Endothelial cell of umbilical vein (primary cell): ENCODE results near the gene CD44. TPM values are rescaled to one million over a fixed set of nuclear protein-coding genes. Genes with fewer than 3 reads are reported as not detected.

Source experiments
- BruUV-seq: library from RNA; stranded (reverse); fragments of 400-500 nt; replicated peaks from 2 replicates; lab custom pipeline; 2021; lab: Mats Ljungman, UMichigan
- CTCF ChIA-PET: fragments of 300-600, 350-600 bp; sonication (Branson Sonifier 250); formaldehyde crosslinking; loops from one replicate; lab custom pipeline; 2021; ENCODE audit warnings: antibody characterized with exemption, inconsistent platforms; lab: Charles Lee
- POLR2A ChIA-PET: fragments of 300-600, 350-600 bp; sonication (Branson Sonifier 250); formaldehyde crosslinking; loops from one replicate; lab custom pipeline; 2021; ENCODE audit warnings: antibody characterized with exemption, inconsistent platforms; lab: Charles Lee
- DNase-seq: peaks from one replicate; pipeline ENCODE4 v3.0.0-alpha.2; 2011; ENCODE audit warnings: low read depth, low spot score
- FAIRE-seq: peaks from 2 replicates; lab custom pipeline; 2011; peaks lifted over from hg19 to GRCh38; lab: Jason Lieb, UNC
- H2AFZ ChIP-seq: 2 replicates; pipeline ENCODE4 v1.6.0; 2012; ENCODE audit warnings: low read depth, low read length, control low read depth, inconsistent platforms
- H3K27ac ChIP-seq: 2 replicates; pipeline ENCODE4 v1.5.1; 2011; ENCODE audit warnings: low read depth, mild to moderate bottlenecking, control low read depth, low read length, moderate library complexity; ENCODE audit not compliant: insufficient read depth
- H3K27me3 ChIP-seq, 2 experiments: 2 replicates each; pipeline versions ENCODE4 v1.6.0 to v1.6.1; 2011; ENCODE audit warnings: low read length in 2 of 2, mixed read lengths in 1 of 2; ENCODE audit not compliant: control insufficient read depth in 2 of 2, insufficient read depth in 2 of 2
- H3K36me3 ChIP-seq, 2 experiments: 2 replicates in 1 of 2; 3 replicates in 1 of 2; pipeline ENCODE4 v1.5.1; 2011; ENCODE audit warnings: low read length in 2 of 2, mild to moderate bottlenecking in 1 of 2, moderate library complexity in 1 of 2; ENCODE audit not compliant: control insufficient read depth in 2 of 2, insufficient read depth in 2 of 2; ENCODE audit errors: extremely low read depth in 1 of 2
- H3K4me1 ChIP-seq: 3 replicates; pipeline ENCODE4 v1.5.1; 2011; ENCODE audit warnings: mild to moderate bottlenecking, low read length; ENCODE audit not compliant: control insufficient read depth, insufficient read depth; ENCODE audit errors: extremely low read depth
- H3K4me2 ChIP-seq: 2 replicates; pipeline ENCODE4 v1.6.1; 2011; ENCODE audit warnings: low read length, control low read depth, mixed read lengths; ENCODE audit not compliant: insufficient read depth
- H3K4me3 ChIP-seq, 3 experiments: fragments of 200-600 bp in 1 of 3; sonication (generic), shearing (Covaris generic) in 1 of 3; replicated peaks in 1 of 3; 2 replicates each; pipeline ENCODE4 v1.5.1; 2011 to 2016; ENCODE audit warnings: control low read depth in 3 of 3, low read length in 3 of 3, mild to moderate bottlenecking in 2 of 3, inconsistent platforms in 1 of 3, low read depth in 1 of 3, moderate library complexity in 1 of 3; ENCODE audit not compliant: insufficient read depth in 1 of 3
- H3K79me2 ChIP-seq: 2 replicates; pipeline ENCODE4 v1.6.0; 2012; ENCODE audit warnings: low read length, inconsistent platforms; ENCODE audit not compliant: control insufficient read depth, insufficient read depth
- H3K9ac ChIP-seq: replicated peaks from 2 replicates; pipeline ENCODE3; 2011; ENCODE audit warnings: low read length, control low read depth; ENCODE audit not compliant: insufficient read depth; ENCODE audit errors: extremely low read depth
- H3K9me1 ChIP-seq: replicated peaks from 3 replicates; pipeline ENCODE4 v1.6.0; 2011; ENCODE audit warnings: mild to moderate bottlenecking, low read length; ENCODE audit not compliant: control insufficient read depth, insufficient read depth; ENCODE audit errors: extremely low read depth
- H3K9me3 ChIP-seq: replicated peaks from 2 replicates; pipeline ENCODE4 v1.5.1; 2012; ENCODE audit warnings: low read length, inconsistent platforms; ENCODE audit not compliant: control insufficient read depth, insufficient read depth
- H4K20me1 ChIP-seq: replicated peaks from 2 replicates; pipeline ENCODE3; 2011; ENCODE audit warnings: mild to moderate bottlenecking, low read length; ENCODE audit not compliant: control insufficient read depth, insufficient read depth; ENCODE audit errors: extremely low read depth
- EZH2 ChIP-seq: IDR thresholded peaks from 2 replicates; pipeline ENCODE4 v1.6.1; 2012; ENCODE audit warnings: borderline replicate concordance, low read depth, mild to moderate bottlenecking, moderate library complexity, low read length, inconsistent platforms; ENCODE audit not compliant: severe bottlenecking
- FOS ChIP-seq: IDR thresholded peaks from 2 replicates; pipeline ENCODE4 v1.6.1; 2011; ENCODE audit warnings: mild to moderate bottlenecking, low read length, moderate library complexity, borderline replicate concordance; ENCODE audit not compliant: insufficient read depth
- GATA2 ChIP-seq: IDR thresholded peaks from 2 replicates; pipeline ENCODE4 v1.7.0; 2011; ENCODE audit warnings: low read depth, mild to moderate bottlenecking, moderate library complexity, mixed read lengths, low read length; ENCODE audit not compliant: insufficient read length, insufficient read depth
- JUN ChIP-seq: IDR thresholded peaks from 2 replicates; pipeline ENCODE4 v1.6.1; 2011; ENCODE audit warnings: borderline replicate concordance, low read depth; ENCODE audit not compliant: insufficient read length, insufficient read depth
- MYC ChIP-seq: IDR thresholded peaks from one replicate; pipeline ENCODE4 v1.6.1; 2011; ENCODE audit warnings: mild to moderate bottlenecking, low read depth, low read length
- POLR2A ChIP-seq: IDR thresholded peaks from 2 replicates; pipeline ENCODE4 v1.6.1; 2012; ENCODE audit warnings: low read depth, mild to moderate bottlenecking, control low read depth, low read length
- POLR2AphosphoS5 ChIP-seq: IDR thresholded peaks from 2 replicates; pipeline ENCODE4 v1.6.1; 2012; ENCODE audit warnings: low read depth, mild to moderate bottlenecking, control low read depth, low read length, moderate library complexity; ENCODE audit not compliant: insufficient read depth
- dilution Hi-C: fragments of 300-500 bp; cut with MboI; formaldehyde crosslinking; loops from one replicate; pipeline ENCODE4 v1.15.0; 2019; ENCODE audit warnings: low sequenced_read_pairs; ENCODE audit not compliant: extremely low pct_ligation_motif_present
- intact Hi-C: fragments of 100-400 bp; cut with micrococcal nuclease; formaldehyde crosslinking; loops from one replicate; pipeline ENCODE4 v1.10.0; 2022
- polyA plus RNA-seq, 4 experiments: library from polyadenylated mRNA; depleted of rRNA in 3 of 4; stranded (reverse) in 3 of 4; unstranded in 1 of 4; fragments of >200 nt; gene quantifications; 2 replicates each; pipeline versions ENCODE4 v1.2.1 to v1.2.3, GENCODE V29; 2011 to 2012; ENCODE audit warnings: missing spikeins in 1 of 4
- total RNA-seq: library from RNA; stranded (reverse); gene quantifications from 2 replicates; pipeline ENCODE4 v1.2.3, GENCODE V29; 2021
- TF ChIP-seq, protein P1 (sequence below), 2 donors: IDR thresholded peaks; 1 replicate in 1 of 2; 2 replicates in 1 of 2; pipeline ENCODE4 v1.5.1; 2011; ENCODE audit warnings: low read length in 2 of 2, mild to moderate bottlenecking in 2 of 2, moderate library complexity in 2 of 2, control low read depth in 1 of 2, inconsistent platforms in 1 of 2, low read depth in 1 of 2; ENCODE audit not compliant: insufficient read depth in 1 of 2; ENCODE audit errors: extremely low read depth in 1 of 2
- TF ChIP-seq, protein P2 (sequence below): IDR thresholded peaks from 2 replicates; pipeline ENCODE4 v1.6.1; 2011; ENCODE audit not compliant: insufficient read depth, insufficient read length

Gene CD44
- total and polyA plus RNA-seq, 2 donors (not counting 3 experiments of a cell fraction or from before 2014, with no cell fraction given) = 25.5 to 26.3 TPM

GRCh38 chr11:35143297-35144135 is 4.5 kb downstream of the CD44 start:
- intact Hi-C loops = loop anchor here (5.0 kb wide), 1 partner anchor 216 kb away; no protein-coding TSS in a partner anchor
- Histone ChIP-seq H3K4me2 (no peak overlapping the region), H3K36me3 (no peaks in the 10 kb centered on the region)

More at GRCh38 chr11:35143297-35144135, 4.5 kb downstream of the CD44 start:
- H3K9ac ChIP-seq = no peak overlapping the region
- no peak for TF ChIP-seq GATA2
- TF ChIP-seq EZH2 = no peak
- TF ChIP-seq, protein P1, sequence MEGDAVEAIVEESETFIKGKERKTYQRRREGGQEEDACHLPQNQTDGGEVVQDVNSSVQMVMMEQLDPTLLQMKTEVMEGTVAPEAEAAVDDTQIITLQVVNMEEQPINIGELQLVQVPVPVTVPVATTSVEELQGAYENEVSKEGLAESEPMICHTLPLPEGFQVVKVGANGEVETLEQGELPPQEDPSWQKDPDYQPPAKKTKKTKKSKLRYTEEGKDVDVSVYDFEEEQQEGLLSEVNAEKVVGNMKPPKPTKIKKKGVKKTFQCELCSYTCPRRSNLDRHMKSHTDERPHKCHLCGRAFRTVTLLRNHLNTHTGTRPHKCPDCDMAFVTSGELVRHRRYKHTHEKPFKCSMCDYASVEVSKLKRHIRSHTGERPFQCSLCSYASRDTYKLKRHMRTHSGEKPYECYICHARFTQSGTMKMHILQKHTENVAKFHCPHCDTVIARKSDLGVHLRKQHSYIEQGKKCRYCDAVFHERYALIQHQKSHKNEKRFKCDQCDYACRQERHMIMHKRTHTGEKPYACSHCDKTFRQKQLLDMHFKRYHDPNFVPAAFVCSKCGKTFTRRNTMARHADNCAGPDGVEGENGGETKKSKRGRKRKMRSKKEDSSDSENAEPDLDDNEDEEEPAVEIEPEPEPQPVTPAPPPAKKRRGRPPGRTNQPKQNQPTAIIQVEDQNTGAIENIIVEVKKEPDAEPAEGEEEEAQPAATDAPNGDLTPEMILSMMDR (IDR thresholded peaks at IDR 0.05; ENCODE audit: extremely low read depth in 1 of 2, insufficient read depth in 1 of 2, low read depth in 1 of 2, low read length in 2 of 2) = no peak
- TF ChIP-seq, protein P2, sequence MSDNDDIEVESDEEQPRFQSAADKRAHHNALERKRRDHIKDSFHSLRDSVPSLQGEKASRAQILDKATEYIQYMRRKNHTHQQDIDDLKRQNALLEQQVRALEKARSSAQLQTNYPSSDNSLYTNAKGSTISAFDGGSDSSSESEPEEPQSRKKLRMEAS = no peak
- TF ChIP-seq JUN = no peak
- TF ChIP-seq FOS = no peak
- TF ChIP-seq POLR2AphosphoS5 = no peak
- TF ChIP-seq POLR2A = no peak
- TF ChIP-seq MYC = no peak
- no peaks in the 10 kb centered on the region for H4K20me1 ChIP-seq
- no TSS peak for BruUV-seq
- dilution Hi-C loops = no loop called here
- peaks cover 0 to 7% of the 10 kb centered on the region in 2 experiments for H3K27me3 ChIP-seq
- no peak overlapping the region for H2AFZ ChIP-seq
- DNase-seq = no peak
- no peaks in the 10 kb centered on the region for H3K9me3 ChIP-seq
- H3K9me1 ChIP-seq = no peaks in the 10 kb centered on the region
- CTCF ChIA-PET = no interaction called here
- H3K27ac ChIP-seq = no peak overlapping the region
- H3K4me3 ChIP-seq = no peak overlapping the region
- FAIRE-seq = no peak
- peaks cover 97% of the 10 kb centered on the region for H3K79me2 ChIP-seq
- POLR2A ChIA-PET = no interaction called here
- peaks cover 26% of the 10 kb centered on the region for H3K4me1 ChIP-seq
